Uterus (tissue), 4 donors: ENCODE results near the gene GABARAPL2. TPM values are rescaled to one million over a fixed set of nuclear protein-coding genes. Genes with fewer than 3 reads are reported as not detected.

Experiments used
- DNase-seq, 2 donors: peaks; one replicate each; pipeline ENCODE4 v3.0.0-alpha.2; 2019 to 2020
- H3K27ac ChIP-seq, 2 donors: fragments of 200-600 bp; sonication (generic); 1 replicate in 1 of 2; 2 replicates in 1 of 2; pipeline ENCODE4 v1.5.1; 2016 to 2018
- H3K27me3 ChIP-seq, 2 donors: fragments of 200-600 bp; sonication (generic); one replicate each; pipeline ENCODE4 v1.5.1; 2018 to 2019; ENCODE audit warnings: control low read depth in 1 of 2
- H3K36me3 ChIP-seq, 2 donors: fragments of 200-600 bp; sonication (generic); one replicate each; pipeline ENCODE4 v1.5.1; 2019; ENCODE audit warnings: control low read depth in 1 of 2
- H3K4me1 ChIP-seq, 2 donors: fragments of 200-600 bp; sonication (generic); one replicate each; pipeline ENCODE4 v1.5.1; 2018 to 2019; ENCODE audit warnings: control low read depth in 1 of 2
- H3K4me3 ChIP-seq, 2 donors: fragments of 200-600 bp; sonication (generic); 1 replicate in 1 of 2; 2 replicates in 1 of 2; pipeline ENCODE4 v1.5.1; 2018 to 2019; ENCODE audit warnings: mild to moderate bottlenecking in 1 of 2
- H3K9me3 ChIP-seq, 2 donors: fragments of 200-600 bp; sonication (generic); one replicate each; pipeline ENCODE4 v1.5.1; 2019; ENCODE audit warnings: control low read depth in 1 of 2
- POLR2A ChIP-seq, 2 donors: fragments of 450-650 bp; IDR thresholded peaks; one replicate each; pipeline ENCODE4 v1.6.1; 2016; ENCODE audit warnings: antibody characterized with exemption in 2 of 2, mild to moderate bottlenecking in 1 of 2, moderate library complexity in 1 of 2
- intact Hi-C: fragments of 100-400 bp; cut with DNase I; formaldehyde crosslinking; loops from one replicate; pipeline ENCODE4 v1.15.1; 2023; ENCODE audit warnings: low total_unique reads
- total RNA-seq, 4 donors: library from RNA; depleted of rRNA in 3 of 4; stranded (reverse); fragments of >200 nt in 3 of 4; gene quantifications; one replicate each; pipeline versions ENCODE4 v1.1.0 to v1.2.4, GENCODE V29; 2014 to 2023
- TF ChIP-seq, protein P1 (sequence below), 4 experiments: fragments of 200-600 bp in 2 of 4; fragments of 450-650 bp in 2 of 4; sonication (generic) in 2 of 4; IDR thresholded peaks; one replicate each; pipeline ENCODE4 v1.5.1; 2016 to 2019; ENCODE audit warnings: antibody characterized with exemption in 4 of 4, mild to moderate bottlenecking in 2 of 4, moderate library complexity in 1 of 4
- donor health status: DM: yes; HTN: yes; CAD: no.

Gene GABARAPL2
- 10 to 100 TPM; 19.0 to 95.9 (median 79.5) TPM for total RNA-seq

GRCh38 chr16:75566040-75566757, at the start of gene GABARAPL2:
Gene GABARAPL2, plus strand, starts transcription at chr16:75566379. Its CDS starts 108 bp downstream, at chr16:75566487.
- peak; percentile 74 to 86 for DNase-seq
- Histone ChIP-seq H3K27me3 (no peaks in the 10 kb centered on the region), H3K4me1 (peaks cover 0 to 10% of the 10 kb centered on the region in 2 donors), H3K27ac (peak within 1 kb of the TSS; percentile 76 to 81), H3K9me3 (no peaks in the 10 kb centered on the region), H3K4me3 (peak within 1 kb of the TSS; percentile 79 to 95), H3K36me3 (no peaks in the 10 kb centered on the region)
- intact Hi-C loops: loop anchor here (10.0 kb wide), 1 partner anchor 59 kb away; the partner anchor contains the start of gene ADAT1
- TF ChIP-seq, protein P1, sequence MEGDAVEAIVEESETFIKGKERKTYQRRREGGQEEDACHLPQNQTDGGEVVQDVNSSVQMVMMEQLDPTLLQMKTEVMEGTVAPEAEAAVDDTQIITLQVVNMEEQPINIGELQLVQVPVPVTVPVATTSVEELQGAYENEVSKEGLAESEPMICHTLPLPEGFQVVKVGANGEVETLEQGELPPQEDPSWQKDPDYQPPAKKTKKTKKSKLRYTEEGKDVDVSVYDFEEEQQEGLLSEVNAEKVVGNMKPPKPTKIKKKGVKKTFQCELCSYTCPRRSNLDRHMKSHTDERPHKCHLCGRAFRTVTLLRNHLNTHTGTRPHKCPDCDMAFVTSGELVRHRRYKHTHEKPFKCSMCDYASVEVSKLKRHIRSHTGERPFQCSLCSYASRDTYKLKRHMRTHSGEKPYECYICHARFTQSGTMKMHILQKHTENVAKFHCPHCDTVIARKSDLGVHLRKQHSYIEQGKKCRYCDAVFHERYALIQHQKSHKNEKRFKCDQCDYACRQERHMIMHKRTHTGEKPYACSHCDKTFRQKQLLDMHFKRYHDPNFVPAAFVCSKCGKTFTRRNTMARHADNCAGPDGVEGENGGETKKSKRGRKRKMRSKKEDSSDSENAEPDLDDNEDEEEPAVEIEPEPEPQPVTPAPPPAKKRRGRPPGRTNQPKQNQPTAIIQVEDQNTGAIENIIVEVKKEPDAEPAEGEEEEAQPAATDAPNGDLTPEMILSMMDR (IDR thresholded peaks at IDR 0.05): no peak
- peak; percentile 70 to 88 for TF ChIP-seq POLR2A (IDR thresholded peaks at IDR 0.05)

- no peak for TF ChIP-seq POLR2A (IDR thresholded peaks at IDR 0.05)
- TF ChIP-seq, protein P1 (IDR thresholded peaks at IDR 0.05): no peak
- DNase-seq: no peak
- Histone ChIP-seq H3K27me3 (no peaks in the 10 kb centered on the region), H3K4me3 (no peak overlapping the region), H3K27ac (no peak overlapping the region), H3K4me1 (no peaks in the 10 kb centered on the region), H3K9me3 (no peaks in the 10 kb centered on the region), H3K36me3 (no peaks in the 10 kb centered on the region)
- intact Hi-C loops: no loop called here
Observed at GRCh38 chr16:75519175-75519574, 47.0 kb upstream of the GABARAPL2 start.

DNA sequence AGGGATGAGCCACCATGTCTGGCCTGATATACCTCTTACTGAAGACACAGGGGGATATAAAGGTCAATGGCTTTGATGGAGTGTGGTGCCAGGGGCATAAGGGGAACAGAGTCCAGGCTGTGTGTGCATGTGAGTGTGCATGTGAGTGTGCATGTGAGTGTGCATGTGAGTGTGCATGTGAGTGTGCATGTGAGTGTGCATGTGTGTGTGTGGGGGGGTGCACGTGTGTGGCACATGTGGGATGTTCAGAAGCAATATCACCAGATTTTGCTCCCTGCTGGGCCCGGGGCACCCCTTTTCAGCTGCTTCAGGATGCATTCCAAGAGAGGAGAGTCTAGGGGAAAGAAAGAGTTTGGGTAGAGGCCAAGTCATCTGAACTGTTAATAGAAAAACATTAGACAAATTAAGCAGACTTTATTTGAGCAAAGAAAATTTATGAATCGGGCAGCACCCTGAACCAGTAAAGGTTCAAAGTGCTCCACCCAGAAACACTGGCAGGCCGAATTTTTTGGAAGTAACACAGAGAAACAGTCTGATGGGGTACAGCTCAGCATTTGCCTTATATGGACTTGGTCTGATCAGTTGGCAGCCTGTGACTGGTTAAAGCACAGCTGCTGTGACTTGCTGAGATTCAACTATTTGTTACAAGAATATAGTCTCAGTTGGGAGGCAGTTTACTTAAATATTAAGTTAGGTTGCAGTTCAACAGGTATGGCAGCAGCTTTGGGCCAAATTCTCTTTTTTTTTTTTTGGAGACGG, 40.0 kb upstream of the GABARAPL2 start:
- intact Hi-C loops: no loop called here
- DNase-seq: no peak
- TF ChIP-seq, protein P1 (IDR thresholded peaks at IDR 0.05): no peak
- TF ChIP-seq POLR2A (IDR thresholded peaks at IDR 0.05): no peak

DNA sequence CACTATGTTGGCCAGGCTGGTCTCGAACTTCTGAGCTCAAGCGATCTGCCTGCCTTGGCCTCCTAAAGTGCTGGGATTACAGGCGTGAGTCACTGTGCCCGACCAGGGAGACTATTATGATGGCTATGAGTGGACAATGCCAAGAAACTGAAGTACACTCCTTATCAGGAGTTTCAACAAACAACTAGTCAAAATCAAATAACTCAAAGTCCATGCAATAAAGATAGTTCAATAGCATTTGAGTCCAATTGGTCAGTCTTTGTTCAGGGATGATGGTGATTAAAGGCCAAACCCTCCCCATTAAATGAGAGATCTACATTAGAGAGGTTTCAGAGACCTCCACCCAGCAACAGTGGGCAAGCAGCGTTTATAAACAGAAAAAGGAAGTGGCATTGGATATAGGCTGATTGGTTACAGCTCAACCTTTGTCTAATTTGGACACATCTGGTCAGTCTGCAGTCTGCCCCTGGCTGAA, 38.3 kb upstream of the GABARAPL2 start:
- intact Hi-C loops: no loop called here
- H3K27me3 ChIP-seq: no peaks in the 10 kb centered on the region
- H3K27ac ChIP-seq: no peak overlapping the region
- no peak for DNase-seq
- TF ChIP-seq, protein P1 (IDR thresholded peaks at IDR 0.05): no peak
- TF ChIP-seq POLR2A (IDR thresholded peaks at IDR 0.05): no peak
- no peak overlapping the region for H3K4me3 ChIP-seq
- no peaks in the 10 kb centered on the region for H3K4me1 ChIP-seq
- H3K9me3 ChIP-seq: no peaks in the 10 kb centered on the region
- H3K36me3 ChIP-seq: no peaks in the 10 kb centered on the region

More for the DNA sequence above, 40.0 kb upstream of the GABARAPL2 start:
- Histone ChIP-seq H3K4me1 (no peaks in the 10 kb centered on the region), H3K4me3 (no peak overlapping the region), H3K36me3 (no peaks in the 10 kb centered on the region), H3K27me3 (no peaks in the 10 kb centered on the region), H3K9me3 (no peaks in the 10 kb centered on the region), H3K27ac (no peak overlapping the region)
